ENCODE data around the gene KCNN2. TPM values are rescaled to one million over a fixed set of nuclear protein-coding genes. Genes with fewer than 3 reads are reported as not detected.

KCNN2 gene
- total RNA-seq, 4 donors from 2014 or later = 0.16 to 0.93 (median 0.25) TPM; not detected in 1

- in situ Hi-C loops (cut with MboI; ENCODE audit: low sequenced_read_pairs in 4 of 4) (loop anchor here (10.0 to 25.0 kb wide), 5 partner anchors 345 to 835 kb away; no protein-coding TSS in a partner anchor), intact Hi-C loops (cut with DNase I; ENCODE audit: low total_unique reads) (loop anchor here (1.0 to 2.0 kb wide), 3 partner anchors 432 to 838 kb away; no protein-coding TSS in a partner anchor)
- TF ChIP-seq POLR2A (IDR thresholded peaks at IDR 0.05) = no peak
- TF ChIP-seq CTCF (IDR thresholded peaks at IDR 0.05 in 4 of 5, conservative IDR thresholded peaks at IDR 0.05 in 1 of 5) = peak; percentile 41 to 79 (median 75)
- ATAC-seq (peak; percentile 70 to 80), DNase-seq (peak; percentile 11 to 40)
- Histone ChIP-seq H3K27ac (no peak overlapping the region), H3K9me3 (no peaks in the 10 kb centered on the region), H3K36me3 (no peaks in the 10 kb centered on the region), H3K27me3 (no peaks in the 10 kb centered on the region), H3K4me1 (peaks cover 0 to 6% of the 10 kb centered on the region in 2 donors), H3K4me3 (no peak overlapping the region)
Observed at GRCh38 chr5:114449860-114450421, 88.1 kb downstream of the KCNN2 start.

- TF ChIP-seq POLR2A (IDR thresholded peaks at IDR 0.05) (no peak), CTCF (IDR thresholded peaks at IDR 0.05 in 4 of 5, conservative IDR thresholded peaks at IDR 0.05 in 1 of 5) (no peak)
- Histone ChIP-seq H3K9me3 (no peaks in the 10 kb centered on the region), H3K27ac (no peak overlapping the region), H3K36me3 (no peaks in the 10 kb centered on the region), H3K4me3 (no peak overlapping the region), H3K4me1 (peaks cover 0 to 6% of the 10 kb centered on the region in 2 donors), H3K27me3 (no peaks in the 10 kb centered on the region)
- intact Hi-C loops (cut with DNase I; ENCODE audit: low total_unique reads) (loop anchor here (1.0 to 2.0 kb wide), 3 partner anchors 432 to 838 kb away; no protein-coding TSS in a partner anchor), in situ Hi-C loops (cut with MboI; ENCODE audit: low sequenced_read_pairs in 4 of 4) (loop anchor here in 3 of 4 donors (10.0 to 25.0 kb wide), 2 partner anchors 436 to 763 kb away; no protein-coding TSS in a partner anchor)
- ATAC-seq = peak in 1 of 2 donors; percentile 39
- DNase-seq = peak in 1 of 2 donors; percentile 3
Observed at GRCh38 chr5:114450437-114450836, 88.6 kb downstream of the KCNN2 start.

GRCh38 chr5:114458726-114459125, 96.9 kb downstream of the KCNN2 start:
- Histone ChIP-seq H3K36me3 (no peaks in the 10 kb centered on the region), H3K27ac (no peak overlapping the region), H3K4me1 (no peaks in the 10 kb centered on the region), H3K9me3 (no peaks in the 10 kb centered on the region), H3K4me3 (no peak overlapping the region), H3K27me3 (no peaks in the 10 kb centered on the region)
- ATAC-seq = no peak
- in situ Hi-C loops (cut with MboI; ENCODE audit: low sequenced_read_pairs in 4 of 4) (loop anchor here in 3 of 4 donors (10.0 to 25.0 kb wide), 2 partner anchors 444 to 771 kb away; no protein-coding TSS in a partner anchor), intact Hi-C loops (cut with DNase I; ENCODE audit: low total_unique reads) (no loop called here)
- TF ChIP-seq CTCF (IDR thresholded peaks at IDR 0.05 in 4 of 5, conservative IDR thresholded peaks at IDR 0.05 in 1 of 5) = no peak
- DNase-seq = no peak

- ATAC-seq (no peak), DNase-seq (no peak)
- H3K4me3 ChIP-seq = no peak overlapping the region
- intact Hi-C loops (cut with DNase I; ENCODE audit: low total_unique reads) = no loop called here
- no peak for TF ChIP-seq CTCF (IDR thresholded peaks at IDR 0.05 in 4 of 5, conservative IDR thresholded peaks at IDR 0.05 in 1 of 5)
- no peak for TF ChIP-seq POLR2A (IDR thresholded peaks at IDR 0.05)
- H3K27me3 ChIP-seq = no peaks in the 10 kb centered on the region
- H3K27ac ChIP-seq = no peak overlapping the region
- in situ Hi-C loops (cut with MboI; ENCODE audit: low sequenced_read_pairs in 4 of 4) = loop anchor here in 2 of 4 donors (25.0 kb wide), 1 partner anchor 780 kb away; no protein-coding TSS in a partner anchor
- no peaks in the 10 kb centered on the region for H3K9me3 ChIP-seq
- H3K4me1 ChIP-seq = no peaks in the 10 kb centered on the region
- no peaks in the 10 kb centered on the region for H3K36me3 ChIP-seq
Observed at GRCh38 chr5:114467171-114467570, 105.3 kb downstream of the KCNN2 start.
